Endodermal cell (in vitro differentiated cells): Measurements from ENCODE around the gene TSC2. TPM values are rescaled to one million over a fixed set of nuclear protein-coding genes. Genes with fewer than 3 reads are reported as not detected.

Experiments used
- DNase-seq: peaks from one replicate; pipeline ENCODE4 v3.0.0-alpha.2; 2017
- H3K27ac ChIP-seq: 2 replicates; pipeline ENCODE4 v1.5.1; 2013; ENCODE audit warnings: mild to moderate bottlenecking, low read depth, low read length, moderate library complexity
- H3K27me3 ChIP-seq: 2 replicates; pipeline ENCODE4 v1.6.1; 2013; ENCODE audit warnings: mild to moderate bottlenecking, low read length, moderate library complexity; ENCODE audit not compliant: insufficient read depth, control insufficient read depth, poor library complexity, severe bottlenecking
- H3K36me3 ChIP-seq: 2 replicates; pipeline ENCODE4 v1.7.0; 2013; ENCODE audit warnings: mild to moderate bottlenecking, low read length, moderate library complexity; ENCODE audit not compliant: control insufficient read depth, insufficient read depth
- H3K4me1 ChIP-seq: one replicate; pipeline ENCODE4 v1.7.0; 2013; ENCODE audit warnings: low read length; ENCODE audit not compliant: control insufficient read depth, insufficient read depth
- H3K4me3 ChIP-seq: 2 replicates; pipeline ENCODE4 v1.5.1; 2013; ENCODE audit warnings: mild to moderate bottlenecking, low read length, moderate library complexity
- H3K9ac ChIP-seq: 2 replicates; pipeline ENCODE4 v1.6.1; 2013; ENCODE audit warnings: mild to moderate bottlenecking, low read length, moderate library complexity; ENCODE audit not compliant: poor library complexity, severe bottlenecking; ENCODE audit errors: extremely low read depth
- H3K9me3 ChIP-seq: 2 replicates; pipeline ENCODE4 v1.6.1; 2013; ENCODE audit warnings: mild to moderate bottlenecking, low read length, moderate library complexity; ENCODE audit not compliant: control insufficient read depth
- H3K27ac Mint-ChIP-seq: 2 replicates; pipeline ENCODE4 v1.8.0; 2020; ENCODE audit warnings: mixed read lengths
- H3K27me3 Mint-ChIP-seq: 2 replicates; pipeline ENCODE4 v1.8.0; 2021; ENCODE audit warnings: mild to moderate bottlenecking, mixed read lengths; ENCODE audit not compliant: insufficient read depth
- H3K36me3 Mint-ChIP-seq: 2 replicates; pipeline ENCODE4 v1.8.0; 2020; ENCODE audit warnings: low read depth, mixed read lengths
- H3K4me1 Mint-ChIP-seq: 2 replicates; pipeline ENCODE4 v1.8.0; 2020; ENCODE audit warnings: mixed read lengths
- H3K4me3 Mint-ChIP-seq: 2 replicates; pipeline ENCODE4 v1.8.0; 2020; ENCODE audit warnings: mild to moderate bottlenecking, moderate library complexity, mixed read lengths
- H3K9me3 Mint-ChIP-seq: 2 replicates; pipeline ENCODE4 v1.8.0; 2020; ENCODE audit warnings: mild to moderate bottlenecking, mixed read lengths
- WGBS, 2 experiments: methylation state at CpG; one replicate each; pipeline versions ENCODE4 v1.1.5 to v1.1.7; 2013; ENCODE audit warnings: missing lambda C conversion rate in 2 of 2, mixed read lengths in 1 of 2; ENCODE audit not compliant: insufficient coverage in 1 of 2, insufficient read length in 1 of 2; 5-methylcytosine and 5-hydroxymethylcytosine counted together
- total RNA-seq, 2 donors: library from RNA; stranded (reverse); fragmentation: NEBNext Ultra II Directional in 1 of 2; extraction: Animal tissue kit (Norgen Biotek cat#: 25700) in 1 of 2; gene quantifications; 2 replicates in 1 of 2; 3 replicates in 1 of 2; pipeline ENCODE4 v1.2.1, GENCODE V29; 2021
- TF ChIP-seq, protein P1 (sequence below): fragments of 200-600 bp; sonication (generic); conservative IDR thresholded peaks from 2 replicates; pipeline ENCODE4 v1.5.0; 2021; ENCODE audit warnings: antibody characterized with exemption, mild to moderate bottlenecking

TSC2 gene
- total RNA-seq, 2 donors from 2014 or later, result 166 to 192 TPM

DNA sequence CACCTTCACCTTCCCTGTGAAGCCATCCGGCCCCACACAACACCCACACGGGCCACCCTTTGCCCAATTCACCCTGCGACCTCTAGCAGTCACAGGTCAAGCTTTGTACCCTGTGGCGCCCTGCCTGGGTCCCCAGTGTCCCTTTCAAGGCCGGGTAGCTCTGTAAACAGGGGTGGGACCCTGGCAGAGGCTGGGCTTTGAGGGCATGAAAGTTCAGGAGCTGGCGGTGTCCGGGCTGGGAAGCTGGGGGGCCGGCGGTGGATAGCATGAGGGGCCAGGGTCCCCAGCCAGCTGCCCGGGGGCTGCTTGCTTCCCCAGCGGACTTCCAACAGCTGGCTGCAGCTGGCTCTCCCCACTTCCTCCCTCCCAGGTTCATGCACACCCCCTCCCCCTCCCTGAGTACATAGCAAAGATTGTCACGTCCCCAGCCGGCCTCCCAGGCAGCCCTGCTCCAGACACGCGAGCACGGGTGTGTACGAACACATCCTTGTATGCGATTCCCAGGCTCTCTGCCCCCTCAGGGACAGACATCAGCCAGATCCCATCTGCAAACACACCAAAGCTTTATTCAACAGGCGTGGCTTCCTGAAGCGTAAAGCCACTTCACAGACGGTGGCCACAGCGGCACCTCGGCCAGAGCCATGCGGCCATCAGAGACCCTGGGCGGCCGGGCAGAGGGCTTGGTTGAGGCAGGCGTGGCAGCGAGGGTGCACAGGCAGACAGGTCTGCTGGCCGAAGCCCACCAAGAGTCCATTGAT, 8.3 kb upstream of the TSC2 start:
- no peak overlapping the region for H3K9ac ChIP-seq
- DNase-seq, result peak; percentile 54
- H3K4me3 Mint-ChIP-seq, result no peak overlapping the region

DNA sequence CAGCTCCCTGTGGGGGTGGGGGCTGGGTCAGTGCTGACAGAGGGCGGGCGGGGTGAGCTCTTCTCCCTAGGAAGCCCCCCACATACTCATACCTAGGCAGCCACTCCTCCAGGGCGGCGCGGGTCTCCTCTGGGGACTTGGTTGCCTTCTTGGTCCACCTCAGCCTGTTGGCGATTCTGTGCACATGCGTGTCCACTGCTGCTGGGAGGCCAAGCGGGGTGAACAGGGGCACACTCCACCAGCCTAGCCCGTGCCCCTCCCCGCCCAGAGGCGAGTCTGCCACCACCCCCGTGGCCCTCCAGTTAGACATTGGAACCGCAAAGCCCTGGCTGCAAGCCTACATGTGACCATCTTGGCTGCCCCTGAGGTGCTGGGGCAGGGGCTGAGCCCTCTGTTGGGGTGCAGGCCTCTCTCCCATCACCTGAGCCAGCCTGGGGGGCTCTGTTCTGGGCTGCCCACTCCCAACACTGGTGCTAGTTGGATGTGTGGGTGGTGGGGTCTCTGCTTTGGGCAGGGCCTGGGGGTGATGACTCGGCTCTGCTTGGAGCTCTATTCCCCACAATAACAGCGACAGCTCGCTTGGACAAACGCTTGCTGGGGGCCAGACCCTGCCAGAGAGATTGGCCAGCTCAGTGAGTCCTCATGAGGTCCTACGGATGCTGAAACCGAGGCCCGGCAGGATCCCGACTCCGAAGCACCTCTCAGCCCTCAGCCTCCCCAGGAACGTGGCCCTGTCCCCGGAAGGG, 7.6 kb upstream of the TSC2 start:
- peak overlapping the region; percentile 90 for H3K27ac Mint-ChIP-seq
- no peak for DNase-seq
- H3K9me3 Mint-ChIP-seq, result no peaks in the 10 kb centered on the region
- H3K4me1 Mint-ChIP-seq, result peaks cover 7% of the 10 kb centered on the region
- peak overlapping the region; percentile 24 for H3K27ac ChIP-seq
- no peak overlapping the region for H3K9ac ChIP-seq
- no peaks in the 10 kb centered on the region for H3K9me3 ChIP-seq
- no peaks in the 10 kb centered on the region for H3K27me3 Mint-ChIP-seq
- H3K36me3 ChIP-seq, result no peaks in the 10 kb centered on the region
- H3K4me1 ChIP-seq, result peaks cover 6% of the 10 kb centered on the region
- no peak overlapping the region for H3K4me3 ChIP-seq
- no peaks in the 10 kb centered on the region for H3K27me3 ChIP-seq
- no peak overlapping the region for H3K4me3 Mint-ChIP-seq
- TF ChIP-seq, protein P1, sequence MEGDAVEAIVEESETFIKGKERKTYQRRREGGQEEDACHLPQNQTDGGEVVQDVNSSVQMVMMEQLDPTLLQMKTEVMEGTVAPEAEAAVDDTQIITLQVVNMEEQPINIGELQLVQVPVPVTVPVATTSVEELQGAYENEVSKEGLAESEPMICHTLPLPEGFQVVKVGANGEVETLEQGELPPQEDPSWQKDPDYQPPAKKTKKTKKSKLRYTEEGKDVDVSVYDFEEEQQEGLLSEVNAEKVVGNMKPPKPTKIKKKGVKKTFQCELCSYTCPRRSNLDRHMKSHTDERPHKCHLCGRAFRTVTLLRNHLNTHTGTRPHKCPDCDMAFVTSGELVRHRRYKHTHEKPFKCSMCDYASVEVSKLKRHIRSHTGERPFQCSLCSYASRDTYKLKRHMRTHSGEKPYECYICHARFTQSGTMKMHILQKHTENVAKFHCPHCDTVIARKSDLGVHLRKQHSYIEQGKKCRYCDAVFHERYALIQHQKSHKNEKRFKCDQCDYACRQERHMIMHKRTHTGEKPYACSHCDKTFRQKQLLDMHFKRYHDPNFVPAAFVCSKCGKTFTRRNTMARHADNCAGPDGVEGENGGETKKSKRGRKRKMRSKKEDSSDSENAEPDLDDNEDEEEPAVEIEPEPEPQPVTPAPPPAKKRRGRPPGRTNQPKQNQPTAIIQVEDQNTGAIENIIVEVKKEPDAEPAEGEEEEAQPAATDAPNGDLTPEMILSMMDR, result no peak
- WGBS, 2 experiments, result 94 to 95% methylated on average over 16 to 24 of the region's 24 CpGs
- H3K36me3 Mint-ChIP-seq, result peaks cover 4% of the 10 kb centered on the region

More for the DNA sequence above, 8.3 kb upstream of the TSC2 start:
- Mint-ChIP-seq H3K36me3 (peaks cover 4% of the 10 kb centered on the region), H3K9me3 (no peaks in the 10 kb centered on the region), H3K27me3 (no peaks in the 10 kb centered on the region), H3K4me1 (peaks cover 7% of the 10 kb centered on the region), H3K27ac (peak overlapping the region; percentile 90)
- no peak overlapping the region for H3K4me3 ChIP-seq
- no peaks in the 10 kb centered on the region for H3K27me3 ChIP-seq
- H3K36me3 ChIP-seq, result no peaks in the 10 kb centered on the region
- peaks cover 6% of the 10 kb centered on the region for H3K4me1 ChIP-seq
- no peaks in the 10 kb centered on the region for H3K9me3 ChIP-seq
- H3K27ac ChIP-seq, result peak overlapping the region; percentile 2
- 88 to 95% methylated on average over 22 to 29 of the region's 29 CpGs for WGBS, 2 experiments
- TF ChIP-seq, protein P1, result no peak

DNA sequence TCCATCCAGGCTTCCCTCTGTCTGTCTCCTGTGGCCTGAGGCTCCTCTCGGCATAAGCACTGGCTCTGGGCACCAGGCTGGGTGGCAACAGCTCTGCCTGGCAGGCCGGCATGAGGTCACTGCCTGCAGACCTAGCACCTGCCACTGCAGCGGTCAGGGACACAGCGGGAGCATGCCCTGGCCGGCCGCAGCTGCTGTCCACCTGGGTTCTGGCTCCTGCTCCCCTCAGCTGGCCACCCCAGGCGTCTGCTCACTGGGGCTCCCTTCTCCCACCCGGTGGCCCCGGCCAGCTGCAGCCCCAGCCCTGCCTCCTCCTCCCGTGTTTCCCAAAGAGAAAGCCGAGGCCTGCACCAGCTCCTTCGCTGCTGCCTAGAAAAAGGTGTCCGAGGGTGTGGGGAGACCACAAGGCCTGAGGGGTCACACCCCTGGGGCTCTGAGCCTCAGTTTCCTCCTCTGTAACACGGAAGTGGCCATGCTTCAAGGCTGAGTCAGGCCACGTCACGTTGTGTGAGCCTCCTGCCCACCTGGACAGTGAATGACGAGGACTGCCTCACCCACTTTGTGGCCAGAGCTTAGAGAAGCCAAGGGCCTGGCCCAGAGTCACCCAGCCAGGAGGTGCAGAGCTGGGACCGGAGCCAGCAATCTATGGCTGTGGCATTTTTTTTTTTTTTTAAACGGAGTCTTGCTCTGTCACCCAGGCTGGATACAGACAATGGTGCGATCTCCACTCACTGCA, 6.8 kb upstream of the TSC2 start:
- H3K4me3 Mint-ChIP-seq, result no peak overlapping the region
- TF ChIP-seq, protein P1, result no peak
- no peaks in the 10 kb centered on the region for H3K9me3 ChIP-seq
- no peaks in the 10 kb centered on the region for H3K27me3 ChIP-seq
- H3K4me3 ChIP-seq, result no peak overlapping the region
- H3K27ac Mint-ChIP-seq, result no peak overlapping the region
- H3K4me1 Mint-ChIP-seq, result peaks cover 7% of the 10 kb centered on the region
- DNase-seq, result no peak
- H3K9me3 Mint-ChIP-seq, result no peaks in the 10 kb centered on the region
- H3K36me3 Mint-ChIP-seq, result peaks cover 4% of the 10 kb centered on the region
- no peaks in the 10 kb centered on the region for H3K36me3 ChIP-seq
- no peak overlapping the region for H3K27ac ChIP-seq
- H3K4me1 ChIP-seq, result peaks cover 6% of the 10 kb centered on the region
- no peak overlapping the region for H3K9ac ChIP-seq
- WGBS, 2 experiments, result 91 to 94% methylated on average over 9 to 20 of the region's 20 CpGs
- H3K27me3 Mint-ChIP-seq, result no peaks in the 10 kb centered on the region
